Breast epithelium (tissue), 4 donors: ENCODE data around the gene ADGRE2. TPM values are rescaled to one million over a fixed set of nuclear protein-coding genes. Genes with fewer than 3 reads are reported as not detected.

Source experiments
- DNase-seq, 2 donors: peaks; one replicate each; pipeline ENCODE4 v3.0.0-alpha.2; 2019; ENCODE audit warnings: low spot score in 2 of 2
- H3K27ac ChIP-seq, 2 donors: fragments of 200-600 bp; sonication (generic) in 1 of 2; one replicate each; pipeline ENCODE4 v1.5.1; 2016 to 2019; ENCODE audit warnings: mild to moderate bottlenecking in 1 of 2
- H3K27me3 ChIP-seq, 2 donors: fragments of 200-600 bp; sonication (generic) in 1 of 2; one replicate each; pipeline versions ENCODE4 v1.5.1 to v1.6.0; 2017 to 2019; ENCODE audit warnings: control low read depth in 1 of 2, mild to moderate bottlenecking in 1 of 2
- H3K36me3 ChIP-seq: fragments of 200-600 bp; one replicate; pipeline ENCODE4 v1.5.1; 2019
- H3K4me1 ChIP-seq, 2 donors: fragments of 200-600 bp; sonication (generic); one replicate each; pipeline ENCODE4 v1.5.1; 2016 to 2019; ENCODE audit warnings: control low read depth in 1 of 2
- H3K4me3 ChIP-seq, 3 donors: fragments of 200-600 bp; sonication (generic); 1 replicate in 2 of 3; 2 replicates in 1 of 3; pipeline ENCODE4 v1.5.1; 2016 to 2019; ENCODE audit warnings: mild to moderate bottlenecking in 3 of 3, moderate library complexity in 2 of 3
- H3K9me3 ChIP-seq, 2 donors: fragments of 200-600 bp; sonication (generic) in 1 of 2; one replicate each; pipeline ENCODE4 v1.5.1; 2016 to 2019; ENCODE audit warnings: control low read depth in 1 of 2
- CTCF ChIP-seq, 3 donors: fragments of 450-650 bp; IDR thresholded peaks; one replicate each; pipeline ENCODE4 v1.5.1; 2016 to 2017; ENCODE audit warnings: antibody characterized with exemption in 3 of 3, mild to moderate bottlenecking in 3 of 3, moderate library complexity in 3 of 3
- POLR2A ChIP-seq: fragments of 450-650 bp; IDR thresholded peaks from one replicate; pipeline ENCODE4 v1.6.1; 2016; ENCODE audit warnings: antibody characterized with exemption, mild to moderate bottlenecking, moderate library complexity
- POLR2AphosphoS5 ChIP-seq, 3 donors: sonication (generic); formaldehyde crosslinking; IDR thresholded peaks; one replicate each; pipeline ENCODE4 v1.6.1; 2017; ENCODE audit warnings: antibody characterized with exemption in 3 of 3
- intact Hi-C: fragments of 100-400 bp; cut with DNase I; formaldehyde crosslinking; loops from one replicate; pipeline ENCODE4 v1.15.1; 2023; ENCODE audit warnings: low total_unique reads
- total RNA-seq, 3 donors: library from RNA; depleted of rRNA; stranded (reverse); fragments of >200 nt; gene quantifications; one replicate each; pipeline ENCODE4 v1.1.0, GENCODE V29; 2016

ADGRE2 gene
- total RNA-seq, 3 donors from 2014 or later: 1.9 to 32.1 (median 9.8) TPM

- Histone ChIP-seq H3K27ac (no peak overlapping the region), H3K4me3 (no peak overlapping the region), H3K9me3 (no peaks in the 10 kb centered on the region), H3K36me3 (no peaks in the 10 kb centered on the region), H3K4me1 (no peaks in the 10 kb centered on the region), H3K27me3 (no peaks in the 10 kb centered on the region)
- DNase-seq: no peak
- TF ChIP-seq POLR2AphosphoS5 (IDR thresholded peaks at IDR 0.05) (no peak), POLR2A (no peak), CTCF (IDR thresholded peaks at IDR 0.05) (no peak)
- intact Hi-C loops: no loop called here
Observed at GRCh38 chr19:14694641-14695266, 83.6 kb downstream of the ADGRE2 start.

- intact Hi-C loops: loop anchor here (10.0 kb wide), 1 partner anchor 125 kb away; no protein-coding TSS in a partner anchor
- peak; percentile 92 to 94 for DNase-seq
- Histone ChIP-seq H3K27me3 (no peaks in the 10 kb centered on the region), H3K27ac (peak within 1 kb of the TSS; percentile 93), H3K9me3 (no peaks in the 10 kb centered on the region), H3K4me3 (peak within 1 kb of the TSS; percentile 77 to 93 (median 82)), H3K4me1 (no peaks in the 10 kb centered on the region), H3K36me3 (no peaks in the 10 kb centered on the region)
- no peak for TF ChIP-seq POLR2A
- TF ChIP-seq POLR2AphosphoS5 (IDR thresholded peaks at IDR 0.05): peak; percentile 45 to 74 (median 55)
- TF ChIP-seq CTCF (IDR thresholded peaks at IDR 0.05): no peak
Observed at GRCh38 chr19:14689598-14690503, 88.5 kb downstream of the ADGRE2 start, which contains the start of gene ZNF333. Gene ZNF333, plus strand, starts transcription at chr19:14690048. Its CDS starts 3,444 bp downstream, at chr19:14693492.

GRCh38 chr19:14686411-14686810 lies 91.9 kb downstream of the ADGRE2 start:
- Histone ChIP-seq H3K9me3 (no peaks in the 10 kb centered on the region), H3K4me1 (no peaks in the 10 kb centered on the region), H3K4me3 (no peak overlapping the region), H3K27ac (no peak overlapping the region), H3K36me3 (no peaks in the 10 kb centered on the region), H3K27me3 (no peaks in the 10 kb centered on the region)
- no peak for TF ChIP-seq CTCF (IDR thresholded peaks at IDR 0.05)
- TF ChIP-seq POLR2A: no peak
- TF ChIP-seq POLR2AphosphoS5 (IDR thresholded peaks at IDR 0.05): no peak
- intact Hi-C loops: loop anchor here (10.0 kb wide), 1 partner anchor 122 kb away; no protein-coding TSS in a partner anchor
- DNase-seq: no peak

- Histone ChIP-seq H3K4me1 (no peaks in the 10 kb centered on the region), H3K27ac (no peak overlapping the region), H3K36me3 (no peaks in the 10 kb centered on the region), H3K4me3 (no peak overlapping the region), H3K27me3 (no peaks in the 10 kb centered on the region), H3K9me3 (no peaks in the 10 kb centered on the region)
- intact Hi-C loops: loop anchor here (10.0 kb wide), 1 partner anchor 119 kb away; no protein-coding TSS in a partner anchor
- TF ChIP-seq CTCF (IDR thresholded peaks at IDR 0.05): no peak
- TF ChIP-seq POLR2A: no peak
- no peak for TF ChIP-seq POLR2AphosphoS5 (IDR thresholded peaks at IDR 0.05)
- no peak for DNase-seq
Observed at GRCh38 chr19:14683439-14683838, 94.9 kb downstream of the ADGRE2 start.

Other genes starting within 250 kb of the ADGRE2 start
- 10 to 100 TPM; 36.1 to 66.9 (median 43.4) TPM for gene TECR, start 249.0 kb downstream of the ADGRE2 start, total RNA-seq
- 100 to 1,000 TPM; 283 to 388 (median 299) TPM for gene NDUFB7, start 206.5 kb downstream of the ADGRE2 start, total RNA-seq
- not detected for gene CLEC17A, start 195.5 kb downstream of the ADGRE2 start, total RNA-seq
- gene ADGRE3, start 103.7 kb downstream of the ADGRE2 start, total RNA-seq: under 1 TPM in 1 of 3 donors, not detected in 2; 0.44 TPM
- gene ZNF333, start 88.5 kb downstream of the ADGRE2 start, total RNA-seq: 10 to 100 TPM; 28.5 to 31.6 (median 29.4) TPM
- gene OR7A5, start 56.6 kb upstream of the ADGRE2 start, total RNA-seq: 1 to 10 TPM in 1 of 3 donors, under 1 TPM in 1, not detected in 1; 0.33 to 1.3 TPM
- gene OR7C1, start 56.6 kb upstream of the ADGRE2 start, total RNA-seq: 1 to 10 TPM in 1 of 3 donors, under 1 TPM in 1, not detected in 1; 0.98 to 1.5 TPM
- not detected for gene OR7A10, start 70.4 kb upstream of the ADGRE2 start, total RNA-seq
- gene OR7A17, start 107.6 kb upstream of the ADGRE2 start, total RNA-seq: not detected
- gene OR7C2, start 162.9 kb upstream of the ADGRE2 start, total RNA-seq: not detected
- gene SLC1A6, start 201.3 kb upstream of the ADGRE2 start, total RNA-seq: not detected